Glomerular visceral epithelial cell (primary cell): ENCODE measurements around the gene KCTD19.

Source experiments
- DNase-seq: peaks from one replicate; pipeline ENCODE4 v3.0.0-alpha.2; 2016; ENCODE audit errors: extremely low spot score

Gene KCTD19

GRCh38 chr16:67258161-67258835, 68.2 kb downstream of the KCTD19 start:
- DNase-seq = no peak

DNA sequence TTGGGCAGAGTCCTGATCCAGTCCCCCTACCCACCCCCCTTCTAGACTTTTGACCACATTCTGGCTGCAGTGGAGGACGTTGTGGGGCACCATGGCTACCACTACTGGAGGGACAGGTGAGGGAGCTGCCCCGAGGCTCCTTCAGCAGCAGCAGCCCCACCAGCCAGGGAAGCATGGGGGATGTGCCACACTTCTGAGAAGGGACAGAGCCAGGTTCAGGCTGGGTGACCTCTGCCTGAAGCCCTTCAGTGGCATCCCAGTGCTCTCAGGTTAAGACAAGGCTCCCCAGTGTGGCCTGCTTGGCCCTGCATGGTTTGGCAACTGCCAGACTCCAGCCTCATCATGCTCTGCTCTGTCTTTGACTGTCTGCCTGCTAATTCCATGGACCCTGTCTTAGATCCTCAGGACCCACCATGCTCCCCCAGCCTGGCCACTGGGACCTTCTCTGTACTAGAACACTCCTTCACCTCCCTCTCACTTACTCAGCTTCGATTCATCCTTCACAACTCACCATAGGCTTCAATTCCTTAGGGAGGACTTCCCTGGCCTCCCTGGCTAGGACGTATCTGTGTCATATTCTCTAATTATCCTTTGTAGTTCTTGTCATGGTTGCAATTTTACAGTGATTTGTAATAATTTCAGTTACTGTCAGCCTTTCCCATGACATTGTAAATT, 68.9 kb downstream of the KCTD19 start:
- no peak for DNase-seq

DNA sequence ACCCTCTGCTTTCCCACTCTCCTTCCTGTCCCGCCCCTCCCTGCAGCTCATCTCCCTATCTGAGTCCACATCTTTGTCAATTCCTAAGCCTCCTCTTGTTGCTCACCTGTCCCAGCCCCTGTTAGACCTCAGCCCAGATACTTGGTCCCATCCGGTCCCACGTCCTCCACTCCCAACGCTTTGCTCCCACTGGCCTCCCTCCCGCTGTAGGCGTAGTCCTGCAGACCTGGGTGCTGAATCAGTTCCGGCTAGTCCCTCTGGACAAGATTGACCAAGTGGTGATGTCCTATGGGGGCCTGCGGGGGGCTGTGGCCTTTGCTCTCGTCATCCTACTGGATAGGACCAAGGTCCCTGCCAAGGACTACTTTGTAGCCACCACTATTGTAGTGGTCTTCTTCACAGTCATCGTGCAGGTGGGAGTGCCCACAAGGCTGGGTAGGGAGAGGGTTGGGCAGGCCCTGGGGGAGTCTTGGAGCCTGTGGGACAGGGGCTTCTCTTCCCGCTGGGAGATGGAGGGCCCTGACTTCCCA, 69.8 kb downstream of the KCTD19 start:
- no peak for DNase-seq

GRCh38 chr16:67255553-67256221, 70.9 kb downstream of the KCTD19 start:
- DNase-seq = no peak

DNA sequence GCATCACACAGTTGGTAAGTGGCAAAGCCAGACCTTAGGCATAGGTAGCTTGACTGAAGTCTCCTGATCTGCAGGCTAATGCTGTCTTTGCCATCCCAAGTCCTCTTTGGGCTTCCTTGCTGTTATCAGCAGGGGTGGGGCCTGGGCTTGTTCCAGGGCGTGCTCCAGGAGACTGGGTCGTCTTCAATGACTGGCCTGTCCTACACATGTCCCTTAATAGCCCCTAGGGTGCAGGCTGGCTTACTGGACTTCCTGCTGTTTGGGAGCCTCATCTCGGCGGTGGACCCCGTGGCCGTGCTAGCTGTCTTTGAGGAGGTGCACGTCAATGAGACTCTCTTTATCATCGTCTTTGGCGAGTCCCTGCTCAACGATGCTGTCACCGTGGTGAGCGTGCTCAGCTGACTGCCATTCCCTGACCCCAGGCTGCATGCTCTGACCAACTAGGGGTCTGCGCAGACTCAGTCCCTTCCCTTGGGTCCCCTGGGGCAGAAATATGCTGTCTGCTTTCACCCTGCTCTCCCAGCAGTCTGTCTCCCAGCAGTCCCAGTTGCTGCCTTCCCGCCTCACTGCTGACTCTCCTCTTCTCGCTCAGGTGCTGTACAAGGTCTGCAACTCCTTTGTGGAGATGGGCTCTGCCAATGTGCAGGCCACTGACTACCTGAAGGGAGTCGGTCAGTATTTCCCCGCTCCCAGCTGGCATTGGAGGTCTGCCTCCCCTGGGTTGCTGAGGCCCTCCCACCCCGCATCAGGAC, 71.6 kb downstream of the KCTD19 start:
- DNase-seq = no peak

- no peak for DNase-seq
Measured at GRCh38 chr16:67252609-67253497, 73.7 kb downstream of the KCTD19 start.

DNA sequence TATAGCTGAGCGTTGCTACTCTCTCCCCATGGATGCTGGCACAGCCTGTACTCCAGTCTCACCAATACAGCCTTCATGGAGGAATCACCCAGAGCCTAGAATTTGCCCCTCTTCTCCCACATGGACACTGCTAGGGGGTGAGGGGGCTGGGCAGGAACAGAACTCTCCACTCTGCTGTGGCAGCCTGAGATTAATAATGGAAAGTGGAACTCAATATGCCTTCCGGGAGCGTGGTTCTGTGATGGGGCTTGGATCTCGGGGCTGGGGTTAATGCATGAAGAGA, 76.6 kb downstream of the KCTD19 start:
- no peak for DNase-seq

DNA sequence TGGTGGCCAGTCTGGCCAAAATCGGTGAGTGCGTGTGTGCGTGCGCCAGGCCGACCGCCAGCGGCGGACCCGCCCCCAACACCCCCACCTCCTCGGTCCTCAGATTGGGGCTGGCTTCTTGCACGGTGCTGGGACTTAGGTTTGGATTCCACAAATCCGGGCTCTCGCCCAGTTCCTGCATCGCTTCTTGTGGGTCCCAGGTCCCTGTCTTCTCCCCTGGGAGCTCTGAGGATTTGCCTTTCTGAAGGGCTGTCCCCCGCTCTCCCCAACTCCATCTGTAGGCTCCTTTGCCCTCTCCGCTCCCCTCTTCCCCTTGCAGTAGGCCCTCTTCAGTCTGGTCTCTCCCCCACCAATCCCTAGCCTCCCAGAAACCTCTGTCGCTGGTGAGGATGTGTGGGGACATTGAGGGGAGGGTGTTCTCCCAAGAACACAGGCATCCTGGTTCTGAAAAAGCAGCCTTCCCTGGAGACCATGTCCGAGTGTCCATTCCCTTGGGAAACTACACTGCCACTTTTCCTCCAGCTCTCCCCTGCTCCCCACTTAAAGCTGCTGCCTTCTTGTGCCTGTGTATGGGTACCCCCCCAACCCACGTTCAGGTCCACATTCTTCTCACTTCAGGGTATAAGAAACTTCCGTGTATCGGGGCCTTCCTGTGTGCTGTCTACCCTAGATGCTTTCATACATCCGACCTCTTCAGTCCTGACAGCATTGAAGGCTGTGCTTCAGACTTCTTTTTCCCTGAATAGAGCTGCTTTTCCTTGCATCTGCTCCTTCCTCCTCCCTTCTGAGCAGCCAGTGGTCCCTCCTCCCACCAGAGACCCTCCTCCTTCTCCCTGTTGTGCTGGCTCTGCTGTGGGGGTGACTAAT, 77.1 kb downstream of the KCTD19 start:
- no peak for DNase-seq

- no peak for DNase-seq
Measured at GRCh38 chr16:67248401-67249177, 78.0 kb downstream of the KCTD19 start, which contains the start of gene SLC9A5. TSS of gene SLC9A5 (plus strand) at chr16:67248979. CDS start at chr16:67249015, 36 bp downstream.

- no peak for DNase-seq
Measured at GRCh38 chr16:67248073-67248400, 78.5 kb downstream of the KCTD19 start.

- peak; percentile 95 for DNase-seq
Measured at GRCh38 chr16:67247192-67248072, 79.1 kb downstream of the KCTD19 start, which contains the start of gene FHOD1. TSS of gene FHOD1 (minus strand) at chr16:67247481. CDS start at chr16:67247410, 71 bp downstream.

DNA sequence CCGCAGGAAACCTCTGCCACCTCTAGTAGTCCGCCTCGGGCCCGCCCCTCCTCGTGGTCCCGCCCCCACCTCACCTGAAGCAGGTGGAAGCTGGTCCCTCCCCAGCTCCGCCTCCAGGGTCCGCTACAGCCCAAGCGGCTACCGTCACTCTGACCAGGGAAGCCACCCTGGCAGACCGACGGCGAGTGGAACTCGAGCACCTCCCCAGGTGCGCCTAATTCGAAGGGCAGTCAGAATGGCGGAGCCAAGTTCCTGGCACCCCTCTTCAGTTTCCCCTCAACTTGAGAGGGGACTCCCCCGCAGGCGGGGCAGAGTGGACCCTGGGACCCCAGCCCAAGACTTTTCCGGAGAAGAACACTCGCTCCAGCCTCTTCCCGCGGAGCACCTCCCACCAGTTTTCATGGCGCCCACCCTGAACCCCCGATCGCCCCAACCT, 79.8 kb downstream of the KCTD19 start:
- peak; percentile 44 for DNase-seq

DNA sequence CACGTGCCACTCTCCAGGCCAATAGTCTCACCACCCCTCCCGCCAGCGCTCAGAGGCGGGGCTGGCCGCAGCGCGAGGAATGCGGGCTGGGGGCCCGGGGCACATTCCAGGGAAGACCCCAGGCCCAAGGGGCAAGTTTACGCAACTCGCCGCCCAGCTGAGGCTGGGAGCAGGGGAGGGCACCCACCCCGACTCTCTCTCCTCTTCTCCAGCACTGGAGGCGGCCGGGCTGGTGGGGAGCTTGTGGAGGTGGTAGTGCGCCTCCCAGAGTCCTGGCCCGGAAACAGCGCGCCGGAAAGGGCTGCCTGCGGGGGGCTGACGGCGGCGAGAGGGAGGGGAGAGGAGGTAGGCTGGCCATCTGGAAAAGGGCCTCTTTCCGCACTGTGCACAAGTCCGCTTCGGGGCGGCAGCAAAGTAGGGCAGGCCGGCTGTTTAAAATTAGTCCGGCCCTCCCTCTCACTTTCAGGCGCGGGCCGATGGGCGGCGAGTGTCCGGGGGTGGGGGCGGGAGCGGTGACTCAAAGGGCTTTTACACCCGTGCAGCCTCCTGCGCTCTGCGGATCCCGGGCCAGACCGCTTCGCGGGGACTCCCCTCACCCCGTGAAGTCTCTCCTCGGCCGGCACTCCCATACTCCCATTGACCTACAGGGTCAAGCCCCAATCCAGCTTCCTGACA, 80.3 kb downstream of the KCTD19 start:
- peak; percentile 83 for DNase-seq

- no peak for DNase-seq
Measured at GRCh38 chr16:67245674-67246080, 80.9 kb downstream of the KCTD19 start.

DNA sequence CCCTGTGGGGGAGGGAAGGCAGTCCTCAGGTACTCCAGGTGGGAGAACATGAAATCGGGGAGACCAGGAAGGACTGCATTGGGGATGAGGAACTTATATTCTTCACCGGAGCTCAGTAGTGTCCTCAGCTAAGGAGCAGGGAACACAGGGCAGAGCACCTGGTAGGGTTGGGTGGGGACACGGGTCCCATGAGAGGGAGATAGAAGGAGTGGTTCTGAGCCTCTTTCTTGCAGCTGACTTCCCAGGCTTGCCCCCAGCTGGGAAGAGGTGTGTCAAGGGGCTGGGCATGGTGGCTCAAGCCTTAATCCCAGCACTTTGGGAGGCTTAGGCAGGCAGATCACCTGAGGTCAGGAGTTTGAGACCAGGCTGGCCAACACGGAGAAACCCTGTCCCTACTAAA, 81.4 kb downstream of the KCTD19 start:
- DNase-seq = no peak

- peak; percentile 74 for DNase-seq
Measured at GRCh38 chr16:67244387-67245185, 82.0 kb downstream of the KCTD19 start.

DNA sequence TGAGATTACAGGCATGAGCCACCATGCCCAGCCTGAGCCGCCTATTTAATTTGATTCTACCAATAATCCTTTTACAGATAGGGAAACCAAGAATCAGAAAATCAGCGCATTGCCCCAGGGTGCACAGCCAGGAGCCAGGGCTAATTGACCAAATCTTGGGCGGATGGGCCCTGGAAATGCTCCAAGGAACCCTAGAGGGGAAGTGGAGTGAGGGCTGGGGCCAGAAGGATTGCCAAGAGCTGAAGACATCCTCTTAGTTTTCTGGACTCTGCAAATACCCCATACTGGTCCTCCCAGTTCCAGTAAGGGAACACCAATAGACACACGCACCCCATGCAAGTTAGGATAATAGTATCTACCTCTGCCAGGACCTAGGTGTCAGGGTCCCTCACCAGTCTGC, 83.1 kb downstream of the KCTD19 start:
- no peak for DNase-seq
